Measurements from ENCODE around the gene SH2D3A. TPM values are rescaled to one million over a fixed set of nuclear protein-coding genes. Genes with fewer than 3 reads are reported as not detected.
"Not testable (repeated sequence)": the region's sequence is repeated elsewhere in the genome, so short reads cannot be mapped to it uniquely, and the experiment has no call there.

The SH2D3A gene
- total and polyA plus RNA-seq, 8 donors, result 10.1 to 33.0 (median 14.2) TPM

- Histone ChIP-seq H3K36me3 (no peaks in the 10 kb centered on the region), H3K4me3 (no peak overlapping the region), H3K27me3 (no peaks in the 10 kb centered on the region), H3K9me3 (no peaks in the 10 kb centered on the region), H3K4me1 (peaks cover 0 to 3% (median 0%) of the 10 kb centered on the region in 3 donors), H3K27ac (no peak overlapping the region)
- no peak for DNase-seq
- WGBS, 2 donors, result 62 to 70% methylated on average over 8 of the region's 8 CpGs
- no peak for TF ChIP-seq CTCF (IDR thresholded peaks at IDR 0.05)
- ATAC-seq, result peak in 1 of 4 donors; percentile 29
- no peak for FAIRE-seq
- intact Hi-C loops (cut with DNase I), result no loop called here
Measured at GRCh38 chr19:6803036-6803404, 35.8 kb upstream of the SH2D3A start.

GRCh38 chr19:6802336-6803035 lies 35.3 kb upstream of the SH2D3A start:
- peak in 3 of 4 donors; percentile 55 to 77 (median 72) for ATAC-seq
- FAIRE-seq, result no peak
- Histone ChIP-seq H3K4me1 (peaks cover 0 to 3% (median 0%) of the 10 kb centered on the region in 3 donors), H3K9me3 (no peaks in the 10 kb centered on the region), H3K4me3 (no peak overlapping the region), H3K27me3 (no peaks in the 10 kb centered on the region), H3K27ac (peak overlapping the region in 1 of 4 donors; percentile 23), H3K36me3 (no peaks in the 10 kb centered on the region)
- peak in 1 of 6 donors; percentile 43 for DNase-seq
- WGBS, 2 donors, result 55 to 57% methylated on average over 9 of the region's 9 CpGs
- intact Hi-C loops (cut with DNase I), result no loop called here
- no peak for TF ChIP-seq CTCF (IDR thresholded peaks at IDR 0.05)

- no peaks in the 10 kb centered on the region for H3K27me3 ChIP-seq
- intact Hi-C loops (cut with DNase I), result no loop called here
- no peak for FAIRE-seq
- WGBS, 2 donors, result 8 to 9% methylated on average over 18 to 19 of the region's 19 CpGs
- H3K4me1 ChIP-seq, result peaks cover 0 to 3% (median 0%) of the 10 kb centered on the region in 3 donors
- peak; percentile 18 to 65 (median 50) for DNase-seq
- no peaks in the 10 kb centered on the region for H3K36me3 ChIP-seq
- peak overlapping the region in 2 of 4 donors; percentile 20 to 30 for H3K4me3 ChIP-seq
- H3K9me3 ChIP-seq, result no peaks in the 10 kb centered on the region
- H3K27ac ChIP-seq, result peak overlapping the region in 1 of 4 donors; percentile 63
- ATAC-seq, result peak; percentile 64 to 78 (median 74)
- TF ChIP-seq CTCF (IDR thresholded peaks at IDR 0.05), result no peak
Measured at GRCh38 chr19:6801485-6802086, 34.4 kb upstream of the SH2D3A start.

GRCh38 chr19:6800991-6801484 lies 33.8 kb upstream of the SH2D3A start:
- no peaks in the 10 kb centered on the region for H3K27me3 ChIP-seq
- intact Hi-C loops (cut with DNase I), result no loop called here
- FAIRE-seq (no peak), DNase-seq (no peak), ATAC-seq (peak in 3 of 4 donors; percentile 16 to 57 (median 19))
- H3K27ac ChIP-seq, result peak overlapping the region in 1 of 4 donors; percentile 63
- H3K36me3 ChIP-seq, result no peaks in the 10 kb centered on the region
- peaks cover 0 to 3% (median 0%) of the 10 kb centered on the region in 3 donors for H3K4me1 ChIP-seq
- peak overlapping the region in 2 of 4 donors; percentile 20 to 30 for H3K4me3 ChIP-seq
- TF ChIP-seq CTCF (IDR thresholded peaks at IDR 0.05), result no peak
- 19 to 20% methylated on average over 10 of the region's 10 CpGs for WGBS, 2 donors
- no peaks in the 10 kb centered on the region for H3K9me3 ChIP-seq

GRCh38 chr19:6800160-6800790 lies 33.0 kb upstream of the SH2D3A start:
- H3K36me3 ChIP-seq; H3K27me3 ChIP-seq; H3K9me3 ChIP-seq; H3K4me3 ChIP-seq; H3K27ac ChIP-seq; DNase-seq; ATAC-seq; intact Hi-C loops (cut with DNase I); FAIRE-seq; H3K4me1 ChIP-seq: not testable (repeated sequence)
- 72 to 79% methylated on average over 14 of the region's 14 CpGs for WGBS, 2 donors

Data from pancreas (tissue), 10 donors.